ENCODE measurements around the gene NR2C2AP.

DNA sequence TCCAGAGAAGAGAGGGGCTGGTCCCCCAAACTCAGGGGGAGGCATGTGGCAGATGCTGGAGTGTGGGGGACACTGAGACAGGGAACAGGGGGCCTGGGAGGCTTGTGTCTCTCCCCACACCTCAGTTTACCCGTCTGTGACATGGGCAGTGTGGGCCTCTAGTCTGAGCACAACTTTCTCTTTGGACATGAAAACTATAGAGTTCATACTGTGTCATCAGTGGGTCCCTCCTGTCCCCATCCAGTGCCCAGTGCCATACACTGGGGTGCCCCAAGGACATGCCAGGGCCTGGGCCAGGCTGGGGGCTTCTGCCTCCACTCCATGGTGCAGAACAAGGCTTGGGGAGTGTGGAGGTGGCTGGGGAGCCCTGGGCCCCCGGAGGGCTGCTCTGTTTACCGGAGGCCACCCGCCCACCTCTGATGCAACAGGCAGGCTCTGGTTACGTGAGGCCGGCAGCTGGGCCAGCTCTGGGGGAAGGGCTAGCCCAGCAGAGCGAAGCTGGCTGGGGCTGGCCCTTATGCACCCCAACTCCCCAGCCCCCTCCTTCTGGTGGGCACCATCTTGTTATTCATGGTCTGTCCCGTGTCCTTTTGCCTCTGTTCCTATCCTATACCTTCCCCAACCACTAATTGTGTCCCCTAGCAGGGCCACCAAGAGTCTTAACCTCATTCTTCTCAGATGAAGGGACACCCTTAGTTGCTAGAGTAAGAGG, 31.2 kb downstream of the NR2C2AP start:
- TF ChIP-seq, protein P1, sequence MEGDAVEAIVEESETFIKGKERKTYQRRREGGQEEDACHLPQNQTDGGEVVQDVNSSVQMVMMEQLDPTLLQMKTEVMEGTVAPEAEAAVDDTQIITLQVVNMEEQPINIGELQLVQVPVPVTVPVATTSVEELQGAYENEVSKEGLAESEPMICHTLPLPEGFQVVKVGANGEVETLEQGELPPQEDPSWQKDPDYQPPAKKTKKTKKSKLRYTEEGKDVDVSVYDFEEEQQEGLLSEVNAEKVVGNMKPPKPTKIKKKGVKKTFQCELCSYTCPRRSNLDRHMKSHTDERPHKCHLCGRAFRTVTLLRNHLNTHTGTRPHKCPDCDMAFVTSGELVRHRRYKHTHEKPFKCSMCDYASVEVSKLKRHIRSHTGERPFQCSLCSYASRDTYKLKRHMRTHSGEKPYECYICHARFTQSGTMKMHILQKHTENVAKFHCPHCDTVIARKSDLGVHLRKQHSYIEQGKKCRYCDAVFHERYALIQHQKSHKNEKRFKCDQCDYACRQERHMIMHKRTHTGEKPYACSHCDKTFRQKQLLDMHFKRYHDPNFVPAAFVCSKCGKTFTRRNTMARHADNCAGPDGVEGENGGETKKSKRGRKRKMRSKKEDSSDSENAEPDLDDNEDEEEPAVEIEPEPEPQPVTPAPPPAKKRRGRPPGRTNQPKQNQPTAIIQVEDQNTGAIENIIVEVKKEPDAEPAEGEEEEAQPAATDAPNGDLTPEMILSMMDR (IDR thresholded peaks at IDR 0.05), result no peak
- TF ChIP-seq POLR2A (IDR thresholded peaks at IDR 0.05) (no peak), POLR2AphosphoS5 (IDR thresholded peaks at IDR 0.05) (no peak), EP300 (IDR thresholded peaks at IDR 0.05) (no peak)

Measured in sigmoid colon (tissue), 4 donors.